Right lobe of liver (tissue), 6 donors: Measurements from ENCODE around the gene C1orf50. TPM values are rescaled to one million over a fixed set of nuclear protein-coding genes. Genes with fewer than 3 reads are reported as not detected.

Source experiments
- ATAC-seq, 4 donors: fragments of 200-7000 bp; cut with Tn5 transposase; one replicate each; pipeline ENCODE4 v1.9.1; 2020; ENCODE audit warnings: mild to moderate bottlenecking in 4 of 4, moderate library complexity in 4 of 4
- DNase-seq, 3 donors: peaks; one replicate each; pipeline ENCODE4 v3.0.0-alpha.2; 2020
- H3K27ac ChIP-seq, 3 donors: fragments of 200-600 bp; one replicate each; pipeline ENCODE4 v1.8.0; 2022
- H3K27me3 ChIP-seq, 2 donors: fragments of 200-600 bp; one replicate each; pipeline ENCODE4 v1.8.0; 2022
- H3K36me3 ChIP-seq, 4 donors: fragments of 200-600 bp; sonication (generic) in 1 of 4; one replicate each; pipeline versions ENCODE4 v1.5.1 to v1.8.0; 2017 to 2022; ENCODE audit warnings: control low read depth in 1 of 4
- H3K4me1 ChIP-seq, 4 donors: fragments of 200-600 bp; sonication (generic) in 1 of 4; one replicate each; pipeline versions ENCODE4 v1.5.1 to v1.8.0; 2017 to 2022; ENCODE audit warnings: control low read depth in 1 of 4
- H3K4me3 ChIP-seq, 3 donors: fragments of 200-600 bp; one replicate each; pipeline ENCODE4 v1.8.0; 2022
- H3K9me3 ChIP-seq, 4 donors: fragments of 200-600 bp; sonication (generic) in 1 of 4; one replicate each; pipeline versions ENCODE4 v1.5.1 to v1.8.0; 2017 to 2022; ENCODE audit warnings: control low read depth in 1 of 4
- CTCF ChIP-seq, 4 donors: fragments of 200-600 bp in 3 of 4; fragments of 450-650 bp in 1 of 4; IDR thresholded peaks; one replicate each; pipeline versions ENCODE4 v1.5.1 to v1.8.0; 2016 to 2022; ENCODE audit warnings: antibody characterized with exemption in 4 of 4, mild to moderate bottlenecking in 2 of 4
- POLR2A ChIP-seq: fragments of 450-650 bp; IDR thresholded peaks from one replicate; pipeline ENCODE4 v1.6.1; 2017; ENCODE audit warnings: antibody characterized with exemption, mild to moderate bottlenecking
- WGBS: methylation state at CpG from one replicate; pipeline ENCODE4 v1.1.6; 2018; ENCODE audit warnings: low coverage, low lambda C conversion rate; ENCODE audit not compliant: insufficient coverage; ENCODE audit errors: missing lambda C conversion rate; 5-methylcytosine and 5-hydroxymethylcytosine counted together
- intact Hi-C, 2 donors: fragments of 100-400 bp; cut with DNase I; formaldehyde crosslinking; loops; one replicate each; pipeline versions ENCODE4 v1.11.2 to v1.14.1; 2022
- total RNA-seq, 6 experiments: library from RNA; depleted of rRNA in 2 of 6; stranded (reverse); fragments of >200 nt in 2 of 6; fragmentation: NEBNext Ultra II Directional in 3 of 6; extraction: Animal tissue kit (Norgen Biotek cat#: 25700) in 3 of 6; gene quantifications; one replicate each; pipeline versions ENCODE4 v1.1.0 to v1.2.4, GENCODE V29; 2016 to 2023
- donor health status: DM: no; HTN: yes; CAD: no.
- donor health status: DM: no; HTN: no; CAD: no.
- donor health status: DM: no; HTN: no; CAD: no.
- donor health status: DM: no; HTN: yes; CAD: no.
- donor health status: DM: no; HTN: yes; CAD: no.

The C1orf50 gene
- total RNA-seq, 6 experiments from 2014 or later: 4.7 to 6.4 (median 5.3) TPM

DNA sequence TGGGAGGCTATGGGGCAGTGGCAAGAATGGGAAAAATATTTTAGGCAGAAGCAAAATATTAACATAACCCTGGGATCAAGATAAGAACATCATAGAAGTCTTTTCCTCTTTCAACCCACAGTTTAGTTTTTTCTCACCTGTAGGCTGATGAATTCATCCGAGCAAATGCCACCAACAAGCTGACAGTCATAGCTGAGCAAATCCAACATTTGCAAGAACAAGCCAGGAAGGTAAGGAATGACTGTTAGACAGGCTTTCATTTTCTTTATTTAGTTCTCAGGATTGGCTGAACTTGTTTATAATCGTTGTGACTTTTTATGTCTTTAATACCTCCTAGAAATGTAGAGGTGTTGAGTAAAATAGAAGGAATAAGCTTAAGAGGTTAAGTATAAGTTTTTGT is 6.4 kb downstream of the C1orf50 start:
- ATAC-seq (no peak), DNase-seq (no peak)
- H3K9me3 ChIP-seq: no peaks in the 10 kb centered on the region
- H3K4me1 ChIP-seq: peaks cover 0 to 22% (median 3%) of the 10 kb centered on the region in 4 donors
- WGBS: 38% methylated on average over 2 of the region's 2 CpGs
- H3K36me3 ChIP-seq: peaks cover 0 to 44% (median 0%) of the 10 kb centered on the region in 4 donors
- intact Hi-C loops: loop anchor here in 1 of 2 donors (10.0 kb wide), 1 partner anchor 301 kb away; no protein-coding TSS in a partner anchor
- H3K27me3 ChIP-seq: no peaks in the 10 kb centered on the region
- no peak overlapping the region for H3K27ac ChIP-seq
- TF ChIP-seq CTCF (IDR thresholded peaks at IDR 0.05) (no peak), POLR2A (no peak)
- no peak overlapping the region for H3K4me3 ChIP-seq

- H3K27me3 ChIP-seq: no peaks in the 10 kb centered on the region
- 24% methylated on average over 2 of the region's 5 CpGs for WGBS
- intact Hi-C loops: loop anchor here in 1 of 2 donors (5.0 to 10.0 kb wide), 2 partner anchors 137 to 300 kb away; no protein-coding TSS in a partner anchor
- H3K36me3 ChIP-seq: peaks cover 0 to 44% (median 0%) of the 10 kb centered on the region in 4 donors
- H3K4me1 ChIP-seq: peaks cover 0 to 20% (median 0%) of the 10 kb centered on the region in 4 donors
- H3K27ac ChIP-seq: no peak overlapping the region
- ATAC-seq (peak in 3 of 4 donors; percentile 36 to 78 (median 38)), DNase-seq (no peak)
- TF ChIP-seq CTCF (IDR thresholded peaks at IDR 0.05) (no peak), POLR2A (no peak)
- no peak overlapping the region for H3K4me3 ChIP-seq
- no peaks in the 10 kb centered on the region for H3K9me3 ChIP-seq
These were observed 8.0 kb downstream of the C1orf50 start for GRCh38 chr1:42774928-42775526.

DNA sequence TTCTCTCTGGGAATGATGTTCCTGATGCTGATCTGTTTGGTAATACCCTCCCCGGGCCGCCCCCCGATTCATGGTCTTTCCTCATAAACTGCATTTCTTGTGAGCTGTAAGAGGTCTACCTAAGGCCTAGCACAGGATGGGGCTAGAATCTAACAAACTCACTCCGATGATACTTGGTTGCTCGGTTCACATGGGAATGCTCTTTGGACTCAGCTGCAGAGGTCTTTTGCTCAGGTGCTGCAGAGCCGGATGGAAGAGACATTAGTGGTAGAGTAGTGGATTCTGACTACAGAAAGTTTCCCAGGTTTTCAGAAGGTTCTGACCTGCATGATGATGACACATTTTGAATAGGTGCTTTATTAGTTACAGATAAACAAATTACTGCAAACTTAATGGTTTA is 9.5 kb downstream of the C1orf50 start:
- no peak for TF ChIP-seq POLR2A
- TF ChIP-seq CTCF (IDR thresholded peaks at IDR 0.05): no peak
- ATAC-seq (peak; percentile 36 to 88 (median 67)), DNase-seq (no peak)
- Histone ChIP-seq H3K27ac (no peak overlapping the region), H3K4me3 (no peak overlapping the region), H3K36me3 (peaks cover 0 to 44% (median 0%) of the 10 kb centered on the region in 4 donors), H3K4me1 (peaks cover 0 to 20% (median 0%) of the 10 kb centered on the region in 4 donors), H3K27me3 (no peaks in the 10 kb centered on the region), H3K9me3 (no peaks in the 10 kb centered on the region)
- intact Hi-C loops: loop anchor here in 1 of 2 donors (5.0 to 10.0 kb wide), 2 partner anchors 136 to 298 kb away; no protein-coding TSS in a partner anchor
- 67% methylated on average over 6 of the region's 6 CpGs for WGBS

DNA sequence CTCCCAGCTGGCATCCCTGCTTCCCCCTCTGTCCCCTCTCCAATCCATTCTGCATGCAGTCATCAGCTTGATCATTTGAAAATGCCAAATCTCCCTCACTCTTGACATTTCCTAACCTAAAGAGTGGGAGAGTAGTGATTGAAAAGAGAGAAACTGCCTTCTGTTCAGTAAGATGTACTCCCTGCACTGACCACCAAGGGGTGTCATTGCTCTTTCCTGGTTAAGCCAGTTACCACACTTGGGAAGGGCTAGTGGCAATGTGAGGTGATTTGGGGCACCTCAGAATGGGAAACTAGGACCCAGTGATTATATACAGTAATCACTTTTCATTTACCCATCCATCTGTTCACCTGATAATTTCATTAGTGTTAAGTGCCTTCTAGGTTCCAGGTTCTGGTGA is 10.8 kb downstream of the C1orf50 start:
- no peaks in the 10 kb centered on the region for H3K9me3 ChIP-seq
- no peak overlapping the region for H3K4me3 ChIP-seq
- no peaks in the 10 kb centered on the region for H3K27me3 ChIP-seq
- H3K27ac ChIP-seq: no peak overlapping the region
- TF ChIP-seq CTCF (IDR thresholded peaks at IDR 0.05): peak; percentile 56 to 64 (median 61)
- no peak for TF ChIP-seq POLR2A
- peaks cover 0 to 11% (median 0%) of the 10 kb centered on the region in 4 donors for H3K4me1 ChIP-seq
- intact Hi-C loops: loop anchor here in 1 of 2 donors (5.0 to 10.0 kb wide), 2 partner anchors 134 to 297 kb away; no protein-coding TSS in a partner anchor
- H3K36me3 ChIP-seq: peaks cover 0 to 44% (median 0%) of the 10 kb centered on the region in 4 donors
- ATAC-seq (peak; percentile 67 to 76 (median 74)), DNase-seq (no peak)
